SKM-1 treated with dmso at 0.1 percent for 144 hours (cell line): Measurements from ENCODE around the gene GABRR3.

Experiments used
- DNase-seq: peaks from one replicate; lab custom pipeline; 2025; ENCODE audit not compliant: unreplicated experiment; lab: John Stamatoyannopoulos, UW

The GABRR3 gene

GRCh38 chr3:97992547-97993173 is 42.5 kb downstream of the GABRR3 start:
- DNase-seq = no peak

GRCh38 chr3:97991293-97991682 is 43.8 kb downstream of the GABRR3 start:
- DNase-seq = no peak

GRCh38 chr3:97990624-97991292 is 44.4 kb downstream of the GABRR3 start:
- DNase-seq = no peak

GRCh38 chr3:97988784-97989568 is 46.1 kb downstream of the GABRR3 start:
- no peak for DNase-seq

- no peak for DNase-seq
Observed at GRCh38 chr3:97987306-97987705, 47.8 kb downstream of the GABRR3 start.

GRCh38 chr3:97983933-97984491 is 51.1 kb downstream of the GABRR3 start:
- DNase-seq = no peak

GRCh38 chr3:97981886-97982285 is 53.2 kb downstream of the GABRR3 start:
- no peak for DNase-seq

GRCh38 chr3:97979610-97980009 is 55.5 kb downstream of the GABRR3 start:
- DNase-seq = no peak

GRCh38 chr3:97975466-97975865 is 59.6 kb downstream of the GABRR3 start:
- no peak for DNase-seq

GRCh38 chr3:97974996-97975395 is 60.1 kb downstream of the GABRR3 start:
- DNase-seq = no peak

GRCh38 chr3:97972976-97973375 is 62.1 kb downstream of the GABRR3 start:
- no peak for DNase-seq

GRCh38 chr3:97971679-97972567 is 63.2 kb downstream of the GABRR3 start, which contains the start of gene RIOX2:
RIOX2 (minus strand) TSS chr3:97972431; CDS start chr3:97967593, 4,838 bp downstream.
- DNase-seq = peak; percentile 64

GRCh38 chr3:97970956-97971620 is 64.0 kb downstream of the GABRR3 start:
- no peak for DNase-seq

GRCh38 chr3:97970156-97970555 is 65.0 kb downstream of the GABRR3 start:
- DNase-seq = no peak

GRCh38 chr3:97969541-97969940 is 65.6 kb downstream of the GABRR3 start:
- no peak for DNase-seq

GRCh38 chr3:97968376-97968775 is 66.7 kb downstream of the GABRR3 start:
- no peak for DNase-seq

- DNase-seq = no peak
Observed at GRCh38 chr3:97967966-97968365, 67.1 kb downstream of the GABRR3 start.

- no peak for DNase-seq
Observed at GRCh38 chr3:97960993-97961766, 73.9 kb downstream of the GABRR3 start.

- DNase-seq = no peak
Observed at GRCh38 chr3:97960551-97960950, 74.6 kb downstream of the GABRR3 start.
